Tibial nerve (tissue), 4 donors: ENCODE results near the gene ARPP19. TPM values are rescaled to one million over a fixed set of nuclear protein-coding genes. Genes with fewer than 3 reads are reported as not detected.
A peak's percentile ranks its signal among the peaks of the same experiment; 100 is the strongest.

Source experiments
- DNase-seq, 2 donors: peaks; one replicate each; pipeline ENCODE4 v3.0.0-alpha.2; 2019; ENCODE audit warnings: low spot score in 2 of 2
- H3K27ac ChIP-seq, 4 donors: fragments of 200-600 bp; sonication (generic) in 3 of 4; one replicate each; pipeline ENCODE4 v1.5.1; 2017 to 2019; ENCODE audit warnings: mild to moderate bottlenecking in 1 of 4
- H3K27me3 ChIP-seq, 2 donors: fragments of 200-600 bp; sonication (generic) in 1 of 2; one replicate each; pipeline versions ENCODE4 v1.5.1 to v1.6.0; 2017 to 2019
- H3K36me3 ChIP-seq, 3 donors: fragments of 200-600 bp; sonication (generic); one replicate each; pipeline ENCODE4 v1.5.1; 2018 to 2019
- H3K4me1 ChIP-seq, 4 donors: fragments of 200-600 bp; sonication (generic) in 3 of 4; one replicate each; pipeline ENCODE4 v1.5.1; 2017 to 2019
- H3K4me3 ChIP-seq, 4 donors: fragments of 200-600 bp; sonication (generic) in 3 of 4; one replicate each; pipeline ENCODE4 v1.5.1; 2017 to 2019; ENCODE audit warnings: mild to moderate bottlenecking in 1 of 4, moderate library complexity in 1 of 4
- H3K9me3 ChIP-seq, 4 donors: fragments of 200-600 bp; sonication (generic) in 3 of 4; one replicate each; pipeline ENCODE4 v1.5.1; 2017 to 2019
- CTCF ChIP-seq, 5 experiments: fragments of 200-600 bp in 3 of 5; fragments of 450-650 bp in 2 of 5; sonication (generic) in 3 of 5; IDR thresholded peaks; one replicate each; pipeline ENCODE4 v1.5.1; 2016 to 2019; ENCODE audit warnings: antibody characterized with exemption in 5 of 5, mild to moderate bottlenecking in 3 of 5, moderate library complexity in 2 of 5
- EP300 ChIP-seq, 2 donors: sonication (generic); formaldehyde crosslinking; IDR thresholded peaks; one replicate each; pipeline ENCODE4 v1.6.1; 2017; ENCODE audit warnings: antibody characterized with exemption in 2 of 2, mild to moderate bottlenecking in 1 of 2
- POLR2A ChIP-seq, 2 donors: fragments of 450-650 bp; IDR thresholded peaks; one replicate each; pipeline ENCODE4 v1.6.1; 2017; ENCODE audit warnings: antibody characterized with exemption in 2 of 2, mild to moderate bottlenecking in 2 of 2, moderate library complexity in 2 of 2
- WGBS, 2 donors: methylation state at CpG; one replicate each; pipeline ENCODE4 v1.1.5; 2018; 5-methylcytosine and 5-hydroxymethylcytosine counted together
- total RNA-seq, 4 donors: library from RNA; depleted of rRNA; stranded (reverse); fragments of >200 nt; gene quantifications; one replicate each; pipeline ENCODE4 v1.1.0, GENCODE V29; 2016

Gene ARPP19
- total RNA-seq, 4 donors from 2014 or later, result 84.9 to 123 (median 110) TPM

- H3K36me3 ChIP-seq, result peaks cover 0 to 55% (median 0%) of the 10 kb centered on the region in 3 donors
- no peak for TF ChIP-seq EP300 (IDR thresholded peaks at IDR 0.05)
- no peak for TF ChIP-seq CTCF (IDR thresholded peaks at IDR 0.05)
- no peak for TF ChIP-seq POLR2A (IDR thresholded peaks at IDR 0.05)
These were observed 22.6 kb downstream of the ARPP19 start for GRCh38 chr15:52546031-52546751.

GRCh38 chr15:52540374-52541012, 28.3 kb downstream of the ARPP19 start:
- WGBS, 2 donors, result 78 to 85% methylated on average over 3 of the region's 3 CpGs
- no peak overlapping the region for H3K27ac ChIP-seq
- H3K9me3 ChIP-seq, result no peaks in the 10 kb centered on the region
- H3K4me3 ChIP-seq, result no peak overlapping the region
- H3K4me1 ChIP-seq, result no peaks in the 10 kb centered on the region
- H3K27me3 ChIP-seq, result no peaks in the 10 kb centered on the region
- H3K36me3 ChIP-seq, result peaks cover 0 to 5% (median 0%) of the 10 kb centered on the region in 3 donors
- no peak for DNase-seq
- TF ChIP-seq EP300 (IDR thresholded peaks at IDR 0.05), result no peak
- no peak for TF ChIP-seq CTCF (IDR thresholded peaks at IDR 0.05)
- TF ChIP-seq POLR2A (IDR thresholded peaks at IDR 0.05), result no peak

More at GRCh38 chr15:52546031-52546751, 22.6 kb downstream of the ARPP19 start:
- Histone ChIP-seq H3K4me3 (no peak overlapping the region), H3K27ac (no peak overlapping the region), H3K9me3 (no peaks in the 10 kb centered on the region), H3K27me3 (no peaks in the 10 kb centered on the region), H3K4me1 (no peaks in the 10 kb centered on the region)
- no peak for DNase-seq
- 92 to 93% methylated on average over 4 to 5 of the region's 5 CpGs for WGBS, 2 donors

- H3K36me3 ChIP-seq, result no peaks in the 10 kb centered on the region
- no peak for DNase-seq
- WGBS, 2 donors, result 93 to 94% methylated on average over 8 of the region's 8 CpGs
- no peak overlapping the region for H3K4me3 ChIP-seq
- TF ChIP-seq CTCF (IDR thresholded peaks at IDR 0.05) (no peak), EP300 (IDR thresholded peaks at IDR 0.05) (no peak), POLR2A (IDR thresholded peaks at IDR 0.05) (no peak)
- no peak overlapping the region for H3K27ac ChIP-seq
- H3K27me3 ChIP-seq, result no peaks in the 10 kb centered on the region
- no peaks in the 10 kb centered on the region for H3K4me1 ChIP-seq
- H3K9me3 ChIP-seq, result no peaks in the 10 kb centered on the region
These were observed 31.4 kb downstream of the ARPP19 start for GRCh38 chr15:52537459-52537858.

- Histone ChIP-seq H3K4me3 (no peak overlapping the region), H3K27ac (no peak overlapping the region), H3K36me3 (no peaks in the 10 kb centered on the region), H3K27me3 (no peaks in the 10 kb centered on the region), H3K9me3 (no peaks in the 10 kb centered on the region), H3K4me1 (peaks cover 0 to 16% (median 0%) of the 10 kb centered on the region in 4 donors)
- WGBS, 2 donors, result 67 to 78% methylated on average over 2 of the region's 2 CpGs
- TF ChIP-seq CTCF (IDR thresholded peaks at IDR 0.05) (no peak), EP300 (IDR thresholded peaks at IDR 0.05) (no peak), POLR2A (IDR thresholded peaks at IDR 0.05) (no peak)
- no peak for DNase-seq
These were observed 36.4 kb downstream of the ARPP19 start for GRCh38 chr15:52532427-52532826.

GRCh38 chr15:52529940-52530339, 38.9 kb downstream of the ARPP19 start:
- no peaks in the 10 kb centered on the region for H3K36me3 ChIP-seq
- TF ChIP-seq POLR2A (IDR thresholded peaks at IDR 0.05), result no peak
- TF ChIP-seq CTCF (IDR thresholded peaks at IDR 0.05), result no peak
- no peak for TF ChIP-seq EP300 (IDR thresholded peaks at IDR 0.05)
- peak overlapping the region in 2 of 4 donors; percentile 77 to 93 for H3K27ac ChIP-seq

More at GRCh38 chr15:52529940-52530339, 38.9 kb downstream of the ARPP19 start:
- no peaks in the 10 kb centered on the region for H3K27me3 ChIP-seq
- peak overlapping the region in 3 of 4 donors; percentile 47 to 87 (median 78) for H3K4me3 ChIP-seq
- WGBS, 2 donors, result 24 to 33% methylated on average over 11 of the region's 11 CpGs
- H3K4me1 ChIP-seq, result peaks cover 0 to 19% (median 0%) of the 10 kb centered on the region in 4 donors
- H3K9me3 ChIP-seq, result no peaks in the 10 kb centered on the region
- no peak for DNase-seq
